Urinary bladder (tissue), 4 donors: ENCODE results near the gene THEM4. TPM values are rescaled to one million over a fixed set of nuclear protein-coding genes. Genes with fewer than 3 reads are reported as not detected.
A peak's percentile ranks its signal among the peaks of the same experiment; 100 is the strongest.

Source experiments
- DNase-seq: peaks from one replicate; pipeline ENCODE4 v3.0.0-alpha.2; 2015; ENCODE audit errors: extremely low spot score
- H3K27ac ChIP-seq: one replicate; pipeline ENCODE4 v1.5.1; 2013; ENCODE audit warnings: low read depth, mild to moderate bottlenecking, moderate library complexity
- H3K36me3 ChIP-seq: one replicate; pipeline ENCODE4 v1.6.1; 2013; ENCODE audit warnings: mild to moderate bottlenecking, moderate library complexity; ENCODE audit not compliant: insufficient read depth
- H3K4me1 ChIP-seq: one replicate; pipeline ENCODE4 v1.6.1; 2013; ENCODE audit warnings: mild to moderate bottlenecking, moderate library complexity; ENCODE audit not compliant: insufficient read depth
- H3K4me3 ChIP-seq: one replicate; pipeline ENCODE4 v1.5.1; 2013; ENCODE audit warnings: low read depth, low read length
- WGBS: extraction: QIAGEN DNeasy Blood & Tissue Kit; methylation state at CpG from one replicate; pipeline ENCODE4 v1.1.7; 2013; 5-methylcytosine and 5-hydroxymethylcytosine counted together
- polyA plus RNA-seq: library from polyadenylated mRNA; stranded (reverse); fragments of 200-250 nt; gene quantifications from one replicate; pipeline ENCODE4 v1.2.3, GENCODE V29; 2013
- total RNA-seq: library from RNA; depleted of rRNA; stranded (reverse); fragments of >200 nt; gene quantifications from one replicate; pipeline ENCODE4 v1.2.3, GENCODE V29; 2014
- donor health status: healthy with polysubstance abuse.
- donor health status: healthy.

Gene THEM4
- total and polyA plus RNA-seq, 2 donors: 12.5 to 16.5 TPM

- no peak for DNase-seq
- H3K4me3 ChIP-seq: peak overlapping the region; percentile 48
- WGBS: 15% methylated on average over 16 of the region's 16 CpGs
- no peaks in the 10 kb centered on the region for H3K36me3 ChIP-seq
- peaks cover 4% of the 10 kb centered on the region for H3K4me1 ChIP-seq
- no peak overlapping the region for H3K27ac ChIP-seq
Measured at GRCh38 chr1:151839082-151839412, 70.3 kb downstream of the THEM4 start.

GRCh38 chr1:151838222-151839081 is 70.9 kb downstream of the THEM4 start:
- Histone ChIP-seq H3K4me1 (peaks cover 4% of the 10 kb centered on the region), H3K4me3 (peak overlapping the region; percentile 48), H3K27ac (no peak overlapping the region), H3K36me3 (no peaks in the 10 kb centered on the region)
- WGBS: 2% methylated on average over 117 of the region's 117 CpGs
- no peak for DNase-seq

- H3K4me1 ChIP-seq: peaks cover 4% of the 10 kb centered on the region
- H3K36me3 ChIP-seq: no peaks in the 10 kb centered on the region
- WGBS: 7% methylated on average over 26 of the region's 26 CpGs
- peak overlapping the region; percentile 48 for H3K4me3 ChIP-seq
- no peak for DNase-seq
- H3K27ac ChIP-seq: no peak overlapping the region
Measured at GRCh38 chr1:151837884-151838221, 71.5 kb downstream of the THEM4 start.

GRCh38 chr1:151837197-151837596 is 72.1 kb downstream of the THEM4 start:
- Histone ChIP-seq H3K4me3 (no peak overlapping the region), H3K4me1 (peaks cover 4% of the 10 kb centered on the region), H3K27ac (no peak overlapping the region), H3K36me3 (no peaks in the 10 kb centered on the region)
- no peak for DNase-seq
- 61% methylated on average over 3 of the region's 3 CpGs for WGBS

GRCh38 chr1:151835596-151835995 is 73.7 kb downstream of the THEM4 start:
- peaks cover 4% of the 10 kb centered on the region for H3K4me1 ChIP-seq
- H3K4me3 ChIP-seq: no peak overlapping the region
- H3K36me3 ChIP-seq: no peaks in the 10 kb centered on the region
- no peak overlapping the region for H3K27ac ChIP-seq
- WGBS: 93% methylated on average over 7 of the region's 7 CpGs
- DNase-seq: no peak

- 66% methylated on average over 3 of the region's 3 CpGs for WGBS
- Histone ChIP-seq H3K4me1 (peaks cover 4% of the 10 kb centered on the region), H3K36me3 (no peaks in the 10 kb centered on the region), H3K4me3 (no peak overlapping the region), H3K27ac (no peak overlapping the region)
- DNase-seq: no peak
Measured at GRCh38 chr1:151834239-151834638, 75.1 kb downstream of the THEM4 start.

GRCh38 chr1:151833172-151833900 is 76.0 kb downstream of the THEM4 start:
- Histone ChIP-seq H3K36me3 (no peaks in the 10 kb centered on the region), H3K4me3 (no peak overlapping the region), H3K4me1 (no peaks in the 10 kb centered on the region), H3K27ac (no peak overlapping the region)
- WGBS: 80% methylated on average over 8 of the region's 8 CpGs
- DNase-seq: no peak

- no peak overlapping the region for H3K27ac ChIP-seq
Measured at GRCh38 chr1:151832318-151832980, 76.9 kb downstream of the THEM4 start.

GRCh38 chr1:151831605-151832004 is 77.7 kb downstream of the THEM4 start, which contains the start of gene RORC:
Gene RORC, minus strand, starts transcription at chr1:151831802. Its CDS starts 38 bp downstream, at chr1:151831764.
- no peaks in the 10 kb centered on the region for H3K4me1 ChIP-seq
- 71% methylated on average over 5 of the region's 5 CpGs for WGBS
- H3K27ac ChIP-seq: no peak within 1 kb of the TSS
- no peaks in the 10 kb centered on the region for H3K36me3 ChIP-seq
- DNase-seq: no peak
- H3K4me3 ChIP-seq: peak within 1 kb of the TSS; percentile 19

More at GRCh38 chr1:151832318-151832980, 76.9 kb downstream of the THEM4 start:
- 54% methylated on average over 10 of the region's 10 CpGs for WGBS
- no peaks in the 10 kb centered on the region for H3K36me3 ChIP-seq
- H3K4me3 ChIP-seq: no peak overlapping the region
- no peak for DNase-seq
- H3K4me1 ChIP-seq: no peaks in the 10 kb centered on the region

GRCh38 chr1:151831256-151831591 is 78.1 kb downstream of the THEM4 start:
- no peak for DNase-seq
- H3K36me3 ChIP-seq: no peaks in the 10 kb centered on the region
- WGBS: 80% methylated on average over 4 of the region's 4 CpGs
- H3K4me1 ChIP-seq: no peaks in the 10 kb centered on the region
- H3K4me3 ChIP-seq: no peak overlapping the region
- H3K27ac ChIP-seq: no peak overlapping the region

- H3K27ac ChIP-seq: no peak overlapping the region
Measured at GRCh38 chr1:151830055-151830454, 79.3 kb downstream of the THEM4 start.

GRCh38 chr1:151829352-151830046 is 79.8 kb downstream of the THEM4 start:
- Histone ChIP-seq H3K4me3 (no peak overlapping the region), H3K27ac (no peak overlapping the region), H3K4me1 (no peaks in the 10 kb centered on the region)

More at GRCh38 chr1:151830055-151830454, 79.3 kb downstream of the THEM4 start:
- no peak for DNase-seq
- Histone ChIP-seq H3K36me3 (no peaks in the 10 kb centered on the region), H3K4me3 (no peak overlapping the region), H3K4me1 (no peaks in the 10 kb centered on the region)
- WGBS: 36% methylated on average over 6 of the region's 6 CpGs

GRCh38 chr1:151828921-151829320 is 80.4 kb downstream of the THEM4 start:
- peak; percentile 40 for DNase-seq
- Histone ChIP-seq H3K27ac (no peak overlapping the region), H3K4me1 (no peaks in the 10 kb centered on the region), H3K36me3 (no peaks in the 10 kb centered on the region), H3K4me3 (no peak overlapping the region)
- 7% methylated on average over 12 of the region's 12 CpGs for WGBS

More at GRCh38 chr1:151829352-151830046, 79.8 kb downstream of the THEM4 start:
- DNase-seq: no peak
- 34% methylated on average over 4 of the region's 4 CpGs for WGBS
- no peaks in the 10 kb centered on the region for H3K36me3 ChIP-seq
